ENCODE results near the gene SCAMP2. TPM values are rescaled to one million over a fixed set of nuclear protein-coding genes. Genes with fewer than 3 reads are reported as not detected.

SCAMP2 gene
- total and polyA plus RNA-seq, 2 experiments from 2014 or later, result 34.7 to 51.3 TPM

GRCh38 chr15:74855857-74856256, 17.3 kb downstream of the SCAMP2 start:
- Mint-ChIP-seq H3K4me1 (no peaks in the 10 kb centered on the region; the same call in 2 of the 3 replicates), H3K36me3 (ENCODE audit: low read depth) (peaks cover 11% of the 10 kb centered on the region), H3K27ac (peak overlapping the region; percentile 83; the same call in 1 of the 2 replicates), H3K9me3 (no peaks in the 10 kb centered on the region), H3K4me3 (no peak overlapping the region), H3K27me3 (ENCODE audit: insufficient read depth, low read depth, poor library complexity) (peaks cover 5% of the 10 kb centered on the region)
- no peak overlapping the region for H3K4me2 ChIP-seq
- no peak for TF ChIP-seq STAT1 (IDR thresholded peaks at IDR 0.05; ENCODE audit: unreplicated experiment)
- TF ChIP-seq CTCF (conservative IDR thresholded peaks at IDR 0.05; ENCODE audit: low read depth in 2 of 2), result no peak
- TF ChIP-seq EZH2 (IDR thresholded peaks at IDR 0.05; ENCODE audit: low read depth, unreplicated experiment), result no peak
- no peak for TF ChIP-seq POLR2AphosphoS5 (IDR thresholded peaks at IDR 0.05; ENCODE audit: low read depth)
- no peak for TF ChIP-seq REST (IDR thresholded peaks at IDR 0.05; ENCODE audit: unreplicated experiment)
- no peak for TF ChIP-seq JUNB (IDR thresholded peaks at IDR 0.05; ENCODE audit: unreplicated experiment)
- TF ChIP-seq ZNF114 (CRISPR knock-in tag; IDR thresholded peaks at IDR 0.05), result no peak
- no peak for TF ChIP-seq ETS1 (IDR thresholded peaks at IDR 0.05)
- TF ChIP-seq EZH2phosphoT487 (IDR thresholded peaks at IDR 0.05; ENCODE audit: unreplicated experiment), result no peak
- TF ChIP-seq NANOG (IDR thresholded peaks at IDR 0.05; ENCODE audit: borderline replicate concordance), result no peak
- no peak for DNase-seq (ENCODE audit: low spot score)
- no peak overlapping the region for H3K27ac ChIP-seq (ENCODE audit: low read depth)
- no peak overlapping the region for H3K4me3 ChIP-seq
- no peak overlapping the region for H2AFZ ChIP-seq
- 0 out of 2 replicates have a peak, but pooled peaks cover 4% of the 10 kb centered on the region for H4K20me1 ChIP-seq (replicated peaks; ENCODE audit: insufficient read depth)
- H3F3A ChIP-seq (replicated peaks; ENCODE audit: low read depth), result no peaks in the 10 kb centered on the region
- ATAC-seq, result peak; percentile 78
- H3K79me2 ChIP-seq (replicated peaks; ENCODE audit: insufficient read depth), result peaks cover 10% of the 10 kb centered on the region; the same call in 1 of the 2 replicates
- no peaks in the 10 kb centered on the region for H3K27me3 ChIP-seq (ENCODE audit: insufficient read depth)
- H3K4me1 ChIP-seq (ENCODE audit: insufficient read depth), result no peaks in the 10 kb centered on the region
- H3K36me3 ChIP-seq (ENCODE audit: insufficient read depth), result no peaks in the 10 kb centered on the region
- H3K9me2 ChIP-seq (ENCODE audit: insufficient read depth), result no peaks in the 10 kb centered on the region

All from GM23338 (cell line).